A549 (cell line): Measurements from ENCODE around the gene DNAJB14.

Experiments used
- CTCF ChIP-seq: fragments of >200 bp; sonication (Bioruptor Twin); formaldehyde crosslinking; IDR thresholded peaks from 3 replicates; pipeline ENCODE4 v1.5.1; 2016
- EP300 ChIP-seq, 2 experiments: fragments of >200 bp; sonication (Bioruptor Twin); formaldehyde crosslinking; IDR thresholded peaks; 2 replicates in 1 of 2; 3 replicates in 1 of 2; pipeline ENCODE4 v1.6.1; 2016 to 2017
- HMGXB4 ChIP-seq: fragments of 250-450 bp; sonication (Bioruptor Pico); IDR thresholded peaks from 2 replicates; pipeline ENCODE4 v1.5.0; 2021; ENCODE audit warnings: mild to moderate bottlenecking, moderate library complexity, borderline replicate concordance
- MAZ ChIP-seq: fragments of 150-350 bp; IDR thresholded peaks from 2 replicates; pipeline ENCODE4 v1.6.1; 2014; ENCODE audit warnings: antibody characterized with exemption, low read depth, low read length, borderline replicate concordance
- MYC ChIP-seq: IDR thresholded peaks from 2 replicates; pipeline ENCODE4 v1.6.1; 2012; ENCODE audit warnings: mild to moderate bottlenecking, inconsistent platforms, low read length, improper control_type of control experiment, borderline replicate concordance
- PHF8 ChIP-seq: fragments of 200-600 bp; sonication (generic); IDR thresholded peaks from 2 replicates; pipeline ENCODE4 v1.6.1; 2016; ENCODE audit warnings: low read depth, mild to moderate bottlenecking, antibody characterized with exemption, moderate library complexity, borderline replicate concordance
- POLR2A ChIP-seq: IDR thresholded peaks from 2 replicates; pipeline ENCODE4 v1.6.1; 2012; ENCODE audit warnings: mild to moderate bottlenecking, low read length
- RAD21 ChIP-seq, 2 experiments: fragments of >200 bp in 1 of 2; sonication (Bioruptor Twin) in 1 of 2; formaldehyde crosslinking in 1 of 2; IDR thresholded peaks in 1 of 2; conservative IDR thresholded peaks in 1 of 2; 2 replicates in 1 of 2; 3 replicates in 1 of 2; pipeline ENCODE4 v1.6.1; 2012 to 2018; ENCODE audit warnings: inconsistent platforms in 1 of 2
- RARB ChIP-seq: fragments of 250-450 bp; sonication (Bioruptor Pico); IDR thresholded peaks from 2 replicates; pipeline ENCODE4 v1.8.0; 2021; ENCODE audit warnings: mild to moderate bottlenecking, moderate library complexity
- REST ChIP-seq: fragments of 200-600 bp; sonication (generic); IDR thresholded peaks from 2 replicates; pipeline ENCODE4 v1.6.1; 2016; ENCODE audit warnings: antibody characterized with exemption, mild to moderate bottlenecking, moderate library complexity
- SMC3 ChIP-seq: fragments of >200 bp; sonication (Bioruptor Twin); formaldehyde crosslinking; IDR thresholded peaks from 3 replicates; pipeline ENCODE4 v1.6.1; 2018; ENCODE audit warnings: inconsistent platforms
- SREBF2 ChIP-seq: fragments of 450-650 bp; IDR thresholded peaks from 2 replicates; pipeline ENCODE4 v1.6.1; 2014; ENCODE audit warnings: mild to moderate bottlenecking, moderate library complexity
- ZC3H11A ChIP-seq: fragments of 450-650 bp; IDR thresholded peaks from 2 replicates; pipeline ENCODE4 v1.6.1; 2014; ENCODE audit warnings: antibody characterized with exemption, mild to moderate bottlenecking
- TF ChIP-seq, protein P1 (sequence below): fragments of >200 bp; sonication (Bioruptor Twin); formaldehyde crosslinking; IDR thresholded peaks from 3 replicates; pipeline ENCODE4 v1.6.1; 2016

DNA sequence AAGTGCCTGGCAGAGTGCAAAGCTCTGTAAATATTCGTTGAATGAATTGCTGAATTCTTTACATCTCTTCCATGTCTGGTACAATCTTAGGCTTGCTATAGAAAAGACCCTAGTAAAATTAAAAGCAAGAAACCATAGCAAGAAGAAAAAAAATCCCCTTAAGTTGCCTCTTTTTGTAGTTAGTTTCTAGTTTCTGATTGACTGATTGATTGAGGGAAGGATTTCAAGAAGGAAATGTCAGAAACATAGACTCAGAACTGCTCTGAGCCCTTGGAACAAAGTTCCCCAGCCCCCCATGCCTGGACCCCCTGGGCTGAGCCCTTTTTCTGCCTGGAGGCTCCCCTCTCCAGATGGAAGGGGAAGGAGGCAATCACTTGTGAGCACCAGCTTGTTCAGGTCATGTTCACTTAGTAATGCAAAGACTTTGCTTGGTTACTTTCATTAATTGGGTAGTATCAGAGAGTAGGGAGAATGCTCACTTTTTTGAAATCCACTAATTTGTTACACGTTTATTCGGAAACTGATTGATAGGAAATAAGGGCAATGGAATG, 94.1 kb downstream of the DNAJB14 start:
- no peak for TF ChIP-seq SREBF2
- TF ChIP-seq CTCF: no peak
- TF ChIP-seq ZC3H11A: no peak
- TF ChIP-seq RARB (CRISPR knock-in tag): no peak
- no peak for TF ChIP-seq POLR2A
- TF ChIP-seq RAD21 (conservative IDR thresholded peaks at IDR 0.05 in 1 of 2, IDR thresholded peaks at IDR 0.05 in 1 of 2): no peak
- no peak for TF ChIP-seq SMC3
- TF ChIP-seq REST: no peak
- TF ChIP-seq PHF8: no peak
- no peak for TF ChIP-seq MYC
- no peak for TF ChIP-seq MAZ
- no peak for TF ChIP-seq EP300 (IDR thresholded peaks at IDR 0.05)
- TF ChIP-seq HMGXB4: no peak
- TF ChIP-seq, protein P1, sequence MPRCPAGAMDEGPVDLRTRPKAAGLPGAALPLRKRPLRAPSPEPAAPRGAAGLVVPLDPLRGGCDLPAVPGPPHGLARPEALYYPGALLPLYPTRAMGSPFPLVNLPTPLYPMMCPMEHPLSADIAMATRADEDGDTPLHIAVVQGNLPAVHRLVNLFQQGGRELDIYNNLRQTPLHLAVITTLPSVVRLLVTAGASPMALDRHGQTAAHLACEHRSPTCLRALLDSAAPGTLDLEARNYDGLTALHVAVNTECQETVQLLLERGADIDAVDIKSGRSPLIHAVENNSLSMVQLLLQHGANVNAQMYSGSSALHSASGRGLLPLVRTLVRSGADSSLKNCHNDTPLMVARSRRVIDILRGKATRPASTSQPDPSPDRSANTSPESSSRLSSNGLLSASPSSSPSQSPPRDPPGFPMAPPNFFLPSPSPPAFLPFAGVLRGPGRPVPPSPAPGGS: no peak
